Spleen (tissue), 13 donors: ENCODE data around the gene RGL4. TPM values are rescaled to one million over a fixed set of nuclear protein-coding genes. Genes with fewer than 3 reads are reported as not detected.
"Not testable (repeated sequence)": the region's sequence is repeated elsewhere in the genome, so short reads cannot be mapped to it uniquely, and the experiment has no call there.

ENCODE experiments used
- DNase-seq: peaks from one replicate; pipeline ENCODE4 v3.0.0-alpha.2; 2020
- H3K27ac ChIP-seq, 8 donors: fragments of 200-600 bp; sonication (generic) in 7 of 8; 1 replicate in 4 of 8; 2 replicates in 4 of 8; pipeline versions ENCODE4 v1.5.0 to v1.8.0; 2016 to 2021; ENCODE audit warnings: inconsistent platforms in 4 of 8, mild to moderate bottlenecking in 4 of 8, moderate library complexity in 1 of 8
- H3K27me3 ChIP-seq, 7 donors: fragments of 200-600 bp; sonication (generic) in 6 of 7; replicated peaks in 1 of 7; 1 replicate in 4 of 7; 2 replicates in 3 of 7; pipeline versions ENCODE4 v1.5.0 to v1.8.0; 2016 to 2021; ENCODE audit warnings: inconsistent platforms in 3 of 7, mild to moderate bottlenecking in 1 of 7
- H3K36me3 ChIP-seq, 6 donors: fragments of 200-600 bp; sonication (generic) in 5 of 6; 1 replicate in 4 of 6; 2 replicates in 2 of 6; pipeline versions ENCODE4 v1.5.0 to v1.8.0; 2016 to 2021; ENCODE audit warnings: inconsistent platforms in 2 of 6
- H3K4me1 ChIP-seq, 6 donors: fragments of 200-600 bp; sonication (generic) in 5 of 6; 1 replicate in 3 of 6; 2 replicates in 3 of 6; pipeline versions ENCODE4 v1.5.0 to v1.8.0; 2016 to 2021; ENCODE audit warnings: inconsistent platforms in 3 of 6
- H3K4me3 ChIP-seq, 8 donors: fragments of 200-600 bp; sonication (generic) in 7 of 8; 1 replicate in 4 of 8; 2 replicates in 4 of 8; pipeline versions ENCODE4 v1.5.0 to v1.8.0; 2016 to 2021; ENCODE audit warnings: inconsistent platforms in 4 of 8, mild to moderate bottlenecking in 4 of 8, moderate library complexity in 2 of 8
- H3K9me3 ChIP-seq, 8 donors: fragments of 200-600 bp; sonication (generic) in 7 of 8; 1 replicate in 4 of 8; 2 replicates in 4 of 8; pipeline versions ENCODE4 v1.5.0 to v1.8.0; 2016 to 2021; ENCODE audit warnings: inconsistent platforms in 4 of 8
- POLR2A ChIP-seq, 3 donors: fragments of 450-650 bp; IDR thresholded peaks; one replicate each; pipeline ENCODE4 v1.5.1; 2017; ENCODE audit warnings: antibody characterized with exemption in 3 of 3, mild to moderate bottlenecking in 1 of 3
- POLR2AphosphoS5 ChIP-seq, 3 donors: sonication (generic); formaldehyde crosslinking; IDR thresholded peaks; one replicate each; pipeline ENCODE4 v1.5.1; 2017; ENCODE audit warnings: antibody characterized with exemption in 3 of 3
- WGBS, 5 donors: extraction: QIAGEN DNeasy Blood & Tissue Kit in 3 of 5; methylation state at CpG; one replicate each; pipeline versions ENCODE4 v1.1.5 to v1.1.7; 2013 to 2018; 5-methylcytosine and 5-hydroxymethylcytosine counted together
- intact Hi-C: fragments of 100-400 bp; cut with DNase I; formaldehyde crosslinking; loops from one replicate; pipeline ENCODE4 v1.15.0; 2023; ENCODE audit warnings: low total_unique reads
- long read RNA-seq, 2 donors: transcript quantifications; one replicate each; lab custom pipeline, GENCODE V29; 2026
- polyA plus RNA-seq, 3 donors: library from polyadenylated mRNA; stranded (reverse); fragments of 200-250 nt; gene quantifications; one replicate each; pipeline ENCODE4 v1.2.1, GENCODE V29; 2013
- total RNA-seq, 7 donors: library from RNA; depleted of rRNA in 3 of 7; stranded (reverse); fragments of >200 nt in 3 of 7; fragmentation: NEBNext Ultra II Directional in 4 of 7; extraction: Animal tissue kit (Norgen Biotek cat#: 25700) in 4 of 7; gene quantifications; one replicate each; pipeline versions ENCODE4 v1.1.0 to v1.2.1, GENCODE V29; 2016 to 2021
- TF ChIP-seq, protein P1 (sequence below), 11 experiments: fragments of 200-600 bp in 7 of 11; fragments of 450-650 bp in 4 of 11; sonication (generic) in 4 of 11; IDR thresholded peaks in 8 of 11; conservative IDR thresholded peaks in 3 of 11; 1 replicate in 7 of 11; 2 replicates in 4 of 11; pipeline versions ENCODE4 v1.4.0 to v1.8.0; 2016 to 2021; ENCODE audit warnings: antibody characterized with exemption in 11 of 11, inconsistent platforms in 4 of 11, mild to moderate bottlenecking in 1 of 11
- donor health status: healthy with polysubstance abuse.
- donor health status: DM: no; HTN: no; CAD: no; lungs with moderate emphysema.
- donor health status: DM: no; HTN: no; CAD: no.
- donor health status: Bipolar disorder and iron deficiency.
- donor health status: healthy.
- donor health status: DM: no; HTN: no; CAD: no.
- donor health status: DM: yes; HTN: yes; CAD: no.

RGL4 gene, protein sequence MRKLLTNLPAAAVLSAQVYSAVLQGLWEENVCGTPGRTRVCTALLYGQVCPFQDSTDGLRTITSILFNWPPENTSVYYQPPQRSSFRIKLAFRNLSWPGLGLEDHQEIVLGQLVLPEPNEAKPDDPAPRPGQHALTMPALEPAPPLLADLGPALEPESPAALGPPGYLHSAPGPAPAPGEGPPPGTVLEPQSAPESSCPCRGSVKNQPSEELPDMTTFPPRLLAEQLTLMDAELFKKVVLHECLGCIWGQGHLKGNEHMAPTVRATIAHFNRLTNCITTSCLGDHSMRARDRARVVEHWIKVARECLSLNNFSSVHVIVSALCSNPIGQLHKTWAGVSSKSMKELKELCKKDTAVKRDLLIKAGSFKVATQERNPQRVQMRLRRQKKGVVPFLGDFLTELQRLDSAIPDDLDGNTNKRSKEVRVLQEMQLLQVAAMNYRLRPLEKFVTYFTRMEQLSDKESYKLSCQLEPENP
- 10 to 100 TPM in 6 of 7 donors, 1 to 10 TPM in 1; 9.6 to 46.6 (median 23.0) TPM for total RNA-seq
- polyA plus RNA-seq: 10 to 100 TPM; 10.5 to 19.5 (median 15.7) TPM
- long read RNA-seq, donor 1, partial matches to known transcripts: 0 of 1 reads
- long read RNA-seq, donor 1, other reads (novel, unspliced or antisense): 0 of 1 reads
- long read RNA-seq, donor 2, partial matches to known transcripts: 0 of 1 reads
- long read RNA-seq, donor 2, other reads (novel, unspliced or antisense): 0 of 1 reads

DNA sequence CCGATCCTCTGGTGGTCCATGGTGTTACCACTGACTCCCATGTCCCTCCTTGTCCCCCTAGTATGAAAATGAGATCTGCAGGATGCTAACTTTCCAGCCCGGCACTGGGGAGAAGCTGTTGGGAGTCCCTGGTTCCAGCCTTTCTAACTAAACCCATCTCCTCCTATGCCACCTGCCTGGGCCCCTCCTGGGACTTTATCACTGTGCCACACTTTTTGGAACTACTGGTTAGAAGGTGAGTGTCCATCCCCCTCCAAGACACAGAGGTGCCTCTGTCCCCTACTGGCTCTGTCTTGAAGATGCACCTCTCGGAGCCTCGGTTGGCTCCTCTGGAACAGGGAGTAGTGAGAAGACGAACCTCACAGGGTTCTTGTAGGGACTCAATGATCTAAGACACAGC, at the start of gene RGL4:
RGL4 (plus strand) TSS at position 301 of the 400 bp plus-strand sequence. CDS start 1,018 bp downstream, outside the sequence.
- DNase-seq: no peak
- no peak within 1 kb of the TSS for H3K27ac ChIP-seq
- H3K9me3 ChIP-seq: no peaks in the 10 kb centered on the region

DNA sequence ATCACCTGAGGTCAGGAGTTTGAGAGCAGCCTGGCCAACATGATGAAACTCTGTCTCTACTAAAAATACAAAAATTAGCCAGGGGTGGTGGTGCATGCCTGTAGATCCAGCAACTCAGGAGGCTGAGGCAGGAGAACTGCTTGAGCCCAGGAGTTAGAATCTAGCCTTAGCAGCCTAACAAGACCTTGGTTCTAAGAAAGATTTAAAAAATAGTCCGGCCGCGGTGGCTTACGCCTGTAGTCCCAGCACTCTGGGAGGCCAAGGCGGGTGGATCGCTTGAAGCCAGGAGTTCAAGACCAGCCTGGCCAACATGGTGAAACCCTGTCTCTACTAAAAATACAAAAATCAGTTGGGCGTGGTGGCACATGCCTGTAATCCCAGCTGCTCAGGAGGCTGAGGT, 44.3 kb upstream of the RGL4 start:
- WGBS, 5 donors: 95 to 98% (median 97%) methylated on average over 7 of the region's 7 CpGs
- H3K4me1 ChIP-seq, H3K9me3 ChIP-seq, H3K27me3 ChIP-seq, H3K4me3 ChIP-seq, H3K27ac ChIP-seq, intact Hi-C loops: not testable (repeated sequence)
- peak; percentile 21 for DNase-seq
- peaks cover 0 to 47% (median 0%) of the 10 kb centered on the region in 6 donors for H3K36me3 ChIP-seq

More for the DNA sequence above, at the start of gene RGL4:
- WGBS, 5 donors: 92 to 97% (median 96%) methylated on average over 5 of the region's 5 CpGs
- Histone ChIP-seq H3K4me3 (no peak within 1 kb of the TSS), H3K36me3 (peaks cover 0 to 92% (median 31%) of the 10 kb centered on the region in 6 donors), H3K27me3 (no peaks in the 10 kb centered on the region), H3K4me1 (peaks cover 2 to 12% (median 9%) of the 10 kb centered on the region in 6 donors)
- intact Hi-C loops: no loop called here
- TF ChIP-seq, protein P1, sequence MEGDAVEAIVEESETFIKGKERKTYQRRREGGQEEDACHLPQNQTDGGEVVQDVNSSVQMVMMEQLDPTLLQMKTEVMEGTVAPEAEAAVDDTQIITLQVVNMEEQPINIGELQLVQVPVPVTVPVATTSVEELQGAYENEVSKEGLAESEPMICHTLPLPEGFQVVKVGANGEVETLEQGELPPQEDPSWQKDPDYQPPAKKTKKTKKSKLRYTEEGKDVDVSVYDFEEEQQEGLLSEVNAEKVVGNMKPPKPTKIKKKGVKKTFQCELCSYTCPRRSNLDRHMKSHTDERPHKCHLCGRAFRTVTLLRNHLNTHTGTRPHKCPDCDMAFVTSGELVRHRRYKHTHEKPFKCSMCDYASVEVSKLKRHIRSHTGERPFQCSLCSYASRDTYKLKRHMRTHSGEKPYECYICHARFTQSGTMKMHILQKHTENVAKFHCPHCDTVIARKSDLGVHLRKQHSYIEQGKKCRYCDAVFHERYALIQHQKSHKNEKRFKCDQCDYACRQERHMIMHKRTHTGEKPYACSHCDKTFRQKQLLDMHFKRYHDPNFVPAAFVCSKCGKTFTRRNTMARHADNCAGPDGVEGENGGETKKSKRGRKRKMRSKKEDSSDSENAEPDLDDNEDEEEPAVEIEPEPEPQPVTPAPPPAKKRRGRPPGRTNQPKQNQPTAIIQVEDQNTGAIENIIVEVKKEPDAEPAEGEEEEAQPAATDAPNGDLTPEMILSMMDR (IDR thresholded peaks at IDR 0.05 in 8 of 11, conservative IDR thresholded peaks at IDR 0.05 in 3 of 11): no peak
- TF ChIP-seq POLR2A (IDR thresholded peaks at IDR 0.05): no peak
- no peak for TF ChIP-seq POLR2AphosphoS5 (IDR thresholded peaks at IDR 0.05)

DNA sequence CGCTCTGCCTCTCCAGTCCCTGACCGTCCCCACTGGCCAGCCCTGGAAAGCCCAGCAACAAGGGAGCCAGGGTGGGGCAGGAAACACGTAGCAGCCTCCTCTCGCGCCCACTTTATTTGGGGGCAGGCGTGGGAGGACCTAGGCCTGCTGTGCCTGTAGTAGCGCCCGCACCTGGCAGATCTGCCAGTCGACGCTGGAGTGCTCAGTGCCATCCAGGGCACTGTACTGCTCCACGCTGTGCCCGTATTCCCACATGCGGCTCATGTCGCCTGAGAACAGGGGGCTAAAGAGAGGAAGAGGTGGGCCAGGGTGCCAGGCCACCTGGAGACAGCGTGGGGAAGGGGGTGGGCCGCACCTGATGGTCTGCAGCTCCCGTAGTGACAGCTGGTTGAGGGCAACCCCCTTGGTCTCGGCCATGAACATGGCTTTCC, 41.7 kb upstream of the RGL4 start:
- intact Hi-C loops: no loop called here
- Histone ChIP-seq H3K9me3 (no peaks in the 10 kb centered on the region), H3K36me3 (peaks cover 0 to 59% (median 3%) of the 10 kb centered on the region in 6 donors), H3K27ac (no peak overlapping the region), H3K4me3 (no peak overlapping the region), H3K27me3 (no peaks in the 10 kb centered on the region), H3K4me1 (no peaks in the 10 kb centered on the region)
- WGBS, 5 donors: 88 to 94% (median 92%) methylated on average over 14 to 18 of the region's 18 CpGs
- TF ChIP-seq, protein P1 (IDR thresholded peaks at IDR 0.05 in 8 of 11, conservative IDR thresholded peaks at IDR 0.05 in 3 of 11): no peak
- TF ChIP-seq POLR2AphosphoS5 (IDR thresholded peaks at IDR 0.05): no peak
- no peak for TF ChIP-seq POLR2A (IDR thresholded peaks at IDR 0.05)
- peak; percentile 66 for DNase-seq

DNA sequence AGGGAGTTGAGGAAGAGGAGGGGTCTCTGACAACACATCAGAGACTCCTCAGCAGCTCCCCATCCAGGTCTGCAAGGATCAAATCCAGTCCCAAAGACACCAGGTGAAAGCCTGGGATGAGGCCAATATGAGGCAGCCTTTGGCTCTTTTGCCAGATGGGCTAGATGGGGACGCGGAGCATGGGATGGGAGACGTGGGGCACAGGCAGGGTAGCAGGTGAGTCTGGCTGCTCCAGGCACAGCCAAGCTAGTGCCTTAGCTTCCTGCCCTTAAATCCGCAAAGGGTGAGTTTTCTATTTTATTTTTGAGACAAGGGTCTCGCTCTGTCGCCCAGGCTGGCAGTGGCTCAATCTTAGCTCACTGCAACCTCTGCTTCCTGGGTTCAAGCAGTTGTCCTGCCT, 39.1 kb upstream of the RGL4 start:
- WGBS, 5 donors: 89 to 100% (median 95%) methylated on average over 6 of the region's 6 CpGs
- TF ChIP-seq POLR2A (IDR thresholded peaks at IDR 0.05) (no peak), POLR2AphosphoS5 (IDR thresholded peaks at IDR 0.05) (no peak)
- TF ChIP-seq, protein P1 (IDR thresholded peaks at IDR 0.05 in 8 of 11, conservative IDR thresholded peaks at IDR 0.05 in 3 of 11): no peak
- no peak overlapping the region for H3K4me3 ChIP-seq
- peaks cover 0 to 85% (median 3%) of the 10 kb centered on the region in 6 donors for H3K36me3 ChIP-seq
- H3K4me1 ChIP-seq: no peaks in the 10 kb centered on the region
- no peaks in the 10 kb centered on the region for H3K27me3 ChIP-seq
- DNase-seq: peak; percentile 13
- H3K27ac ChIP-seq: no peak overlapping the region
- intact Hi-C loops: no loop called here
- no peaks in the 10 kb centered on the region for H3K9me3 ChIP-seq
